Measurements from ENCODE around the gene ZNF768.

ZNF768 gene

GRCh38 chr16:30526137-30526822, at the start of gene ZNF768:
Gene ZNF768 (minus strand): TSS chr16:30526566. CDS start chr16:30526413, 153 bp downstream.
- peak; percentile 65 for DNase-seq

- DNase-seq: no peak
These were observed 48.3 kb upstream of the ZNF768 start for GRCh38 chr16:30574678-30575077.

GRCh38 chr16:30571445-30572322, 45.3 kb upstream of the ZNF768 start, which contains the start of gene ZNF688:
Gene ZNF688 (minus strand): TSS chr16:30571714. CDS start chr16:30571629, 85 bp downstream.
- DNase-seq: peak; percentile 100

GRCh38 chr16:30570636-30571444, 44.5 kb upstream of the ZNF768 start:
- peak; percentile 35 for DNase-seq

GRCh38 chr16:30569746-30570635, 43.6 kb upstream of the ZNF768 start:
- DNase-seq: no peak

- no peak for DNase-seq
These were observed 42.9 kb upstream of the ZNF768 start for GRCh38 chr16:30569281-30569680.

- DNase-seq: peak; percentile 81
These were observed 41.7 kb upstream of the ZNF768 start for GRCh38 chr16:30567991-30568638.

GRCh38 chr16:30567160-30567990, 41.0 kb upstream of the ZNF768 start:
- DNase-seq: no peak

GRCh38 chr16:30566531-30566930, 40.2 kb upstream of the ZNF768 start:
- peak; percentile 31 for DNase-seq

- no peak for DNase-seq
These were observed 39.6 kb upstream of the ZNF768 start for GRCh38 chr16:30565984-30566383.

GRCh38 chr16:30565526-30565925, 39.2 kb upstream of the ZNF768 start:
- no peak for DNase-seq

GRCh38 chr16:30562021-30562420, 35.7 kb upstream of the ZNF768 start:
- DNase-seq: peak; percentile 40

GRCh38 chr16:30561089-30561816, 34.9 kb upstream of the ZNF768 start:
- peak; percentile 58 for DNase-seq

GRCh38 chr16:30559690-30560089, 33.3 kb upstream of the ZNF768 start:
- DNase-seq: peak; percentile 38

GRCh38 chr16:30558789-30559377, 32.5 kb upstream of the ZNF768 start:
- no peak for DNase-seq

- DNase-seq: peak; percentile 100
These were observed 31.8 kb upstream of the ZNF768 start, which contains the start of gene ZNF764 for GRCh38 chr16:30557957-30558788. Gene ZNF764 (minus strand): TSS chr16:30558374. CDS start chr16:30558182, 192 bp downstream.

GRCh38 chr16:30557707-30557956, 31.3 kb upstream of the ZNF768 start:
- DNase-seq: peak; percentile 48

- DNase-seq: no peak
These were observed 29.7 kb upstream of the ZNF768 start for GRCh38 chr16:30556125-30556473.
